A549 treated with AZD2906 at 1 μM for 4 hours (cell line): ENCODE data around the gene ADAM21. TPM values are rescaled to one million over a fixed set of nuclear protein-coding genes. Genes with fewer than 3 reads are reported as not detected.

ENCODE experiments used
- total RNA-seq: library from RNA; stranded (reverse); fragments of 200-300 nt; extraction: Qiagen RNA extraction; gene quantifications from 5 replicates; pipeline ENCODE4 v1.2.3, GENCODE V29; 2022

ADAM21 gene
- 0.02 to 0.03 TPM in 2 of 5 replicates, not detected in the others for total RNA-seq

GRCh38 chr14:70451874-70452273 lies at the start of gene ADAM21:
TSS of gene ADAM21 (plus strand) at chr14:70452174. CDS start at chr14:70457500, 5,326 bp downstream.

DNA sequence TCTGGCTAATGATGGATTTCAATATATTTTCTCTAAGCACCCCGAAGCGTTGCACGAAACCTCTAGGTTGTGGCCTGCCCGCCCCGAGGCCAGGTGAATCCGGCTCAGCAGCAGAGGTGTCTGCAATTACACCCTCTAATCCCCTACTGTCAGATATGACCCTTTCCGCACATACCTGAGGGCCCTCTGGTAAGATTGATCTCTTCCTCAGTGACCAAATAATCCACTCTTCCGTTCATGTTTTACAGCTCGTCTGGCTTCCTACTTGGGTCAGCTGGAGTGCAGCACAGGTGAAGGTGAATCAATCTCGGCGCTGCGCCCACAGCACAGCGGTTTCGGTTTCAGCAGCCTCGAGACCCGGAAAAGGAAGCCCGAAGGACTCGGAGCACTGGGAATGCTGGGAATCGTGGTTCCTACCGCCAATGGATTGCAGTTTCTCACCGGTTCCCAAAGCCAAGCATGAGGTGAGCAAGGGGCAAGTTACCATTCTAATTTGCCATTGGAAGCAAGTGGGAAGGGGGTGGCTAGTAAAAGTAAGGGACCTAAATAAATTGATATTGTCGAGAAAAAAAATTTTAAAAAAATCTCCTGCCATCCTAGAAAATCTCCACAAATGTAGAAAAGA lies 35.1 kb upstream of the ADAM21 start, which contains the start of gene SYNJ2BP:
Gene SYNJ2BP, minus strand, starts transcription at position 366 of the 625 bp plus-strand sequence. Its CDS starts 127 bp downstream, at position 239.

Other genes with a start within 250 kb of the ADAM21 start
- gene COX16, start 92.5 kb upstream of the ADAM21 start, total RNA-seq = 53.7 to 62.7 TPM (median 56.4 TPM) in 5 replicates
- 6.6 to 10.8 TPM (median 9.6 TPM) in 5 replicates for gene SYNJ2BP, start 35.1 kb upstream of the ADAM21 start, total RNA-seq
- gene ADAM20, start 82.8 kb downstream of the ADAM21 start, total RNA-seq = 0.02 to 0.03 TPM in 2 of 5 replicates, not detected in the others
- gene MED6, start 148.5 kb downstream of the ADAM21 start, total RNA-seq = 38.8 to 46.1 TPM (median 41.0 TPM) in 5 replicates
- gene TTC9, start 189.7 kb downstream of the ADAM21 start, total RNA-seq = 3.0 to 3.8 TPM (median 3.2 TPM) in 5 replicates